ENCODE results near the gene KLHL29.

KLHL29 gene

GRCh38 chr2:23513245-23513871, 128.4 kb downstream of the KLHL29 start:
- no peak for DNase-seq (ENCODE audit: low read depth in 2 of 2)

- DNase-seq (ENCODE audit: low read depth in 2 of 2) = no peak
These were observed 129.2 kb downstream of the KLHL29 start for GRCh38 chr2:23513872-23514793.

GRCh38 chr2:23516520-23517256, 131.7 kb downstream of the KLHL29 start:
- no peak for DNase-seq (ENCODE audit: low read depth in 2 of 2)

- no peak for DNase-seq (ENCODE audit: low read depth in 2 of 2)
These were observed 133.7 kb downstream of the KLHL29 start for GRCh38 chr2:23518481-23519333.

GRCh38 chr2:23519334-23519651, 134.3 kb downstream of the KLHL29 start:
- no peak for DNase-seq (ENCODE audit: low read depth in 2 of 2)

GRCh38 chr2:23520256-23520655, 135.3 kb downstream of the KLHL29 start:
- DNase-seq (ENCODE audit: low read depth in 2 of 2) = no peak

- no peak for DNase-seq (ENCODE audit: low read depth in 2 of 2)
These were observed 136.1 kb downstream of the KLHL29 start for GRCh38 chr2:23521060-23521459.

GRCh38 chr2:23522726-23523372, 137.9 kb downstream of the KLHL29 start:
- no peak for DNase-seq (ENCODE audit: low read depth in 2 of 2)

- no peak for DNase-seq (ENCODE audit: low read depth in 2 of 2)
These were observed 138.6 kb downstream of the KLHL29 start for GRCh38 chr2:23523373-23524260.

- no peak for DNase-seq (ENCODE audit: low read depth in 2 of 2)
These were observed 139.3 kb downstream of the KLHL29 start for GRCh38 chr2:23524261-23524706.

- DNase-seq (ENCODE audit: low read depth in 2 of 2) = no peak
These were observed 140.3 kb downstream of the KLHL29 start for GRCh38 chr2:23525137-23525765.

- no peak for DNase-seq (ENCODE audit: low read depth in 2 of 2)
These were observed 141.1 kb downstream of the KLHL29 start for GRCh38 chr2:23526114-23526513.

GRCh38 chr2:23526835-23527790, 142.1 kb downstream of the KLHL29 start:
- DNase-seq (ENCODE audit: low read depth in 2 of 2) = no peak

- DNase-seq (ENCODE audit: low read depth in 2 of 2) = no peak
These were observed 143.2 kb downstream of the KLHL29 start for GRCh38 chr2:23528171-23528570.

GRCh38 chr2:23528690-23529089, 143.7 kb downstream of the KLHL29 start:
- DNase-seq (ENCODE audit: low read depth in 2 of 2) = no peak

- DNase-seq (ENCODE audit: low read depth in 2 of 2) = no peak
These were observed 144.7 kb downstream of the KLHL29 start for GRCh38 chr2:23529659-23530058.

GRCh38 chr2:23530206-23530908, 145.4 kb downstream of the KLHL29 start:
- no peak for DNase-seq (ENCODE audit: low read depth in 2 of 2)

- DNase-seq (ENCODE audit: low read depth in 2 of 2) = no peak
These were observed 145.9 kb downstream of the KLHL29 start for GRCh38 chr2:23530909-23531276.
